Measurements from ENCODE around the gene ALDH3B1. TPM values are rescaled to one million over a fixed set of nuclear protein-coding genes. Genes with fewer than 3 reads are reported as not detected.

Gene ALDH3B1
- total and polyA plus RNA-seq, 3 donors from 2014 or later, result 4.4 to 8.1 (median 5.3) TPM

- no peak for DNase-seq
- H3K36me3 ChIP-seq (ENCODE audit: low read depth, missing control alignments), result no peaks in the 10 kb centered on the region
- peaks cover 23% of the 10 kb centered on the region for H3K4me1 ChIP-seq
- no peaks in the 10 kb centered on the region for H3K27me3 ChIP-seq
- no peak overlapping the region for H3K27ac ChIP-seq
- no peaks in the 10 kb centered on the region for H3K9me3 ChIP-seq
- intact Hi-C loops (cut with DNase I; ENCODE audit: low total_unique reads), result no loop called here
- H3K4me3 ChIP-seq, result no peak overlapping the region
- TF ChIP-seq CTCF (IDR thresholded peaks at IDR 0.05), result no peak
- TF ChIP-seq POLR2A (IDR thresholded peaks at IDR 0.05), result no peak
- 91 to 92% methylated on average over 11 to 29 of the region's 29 CpGs for WGBS, 2 donors
These were observed 23.0 kb downstream of the ALDH3B1 start for GRCh38 chr11:68032997-68033707.

- WGBS, 2 donors, result 75 to 78% methylated on average over 7 to 12 of the region's 12 CpGs
- DNase-seq, result peak; percentile 45
- no peaks in the 10 kb centered on the region for H3K27me3 ChIP-seq
- no peaks in the 10 kb centered on the region for H3K36me3 ChIP-seq (ENCODE audit: low read depth, missing control alignments)
- no peaks in the 10 kb centered on the region for H3K9me3 ChIP-seq
- TF ChIP-seq CTCF (IDR thresholded peaks at IDR 0.05), result no peak
- no peak for TF ChIP-seq POLR2A (IDR thresholded peaks at IDR 0.05)
- no peak overlapping the region for H3K4me3 ChIP-seq
- H3K4me1 ChIP-seq, result peaks cover 26% of the 10 kb centered on the region
- H3K27ac ChIP-seq, result no peak overlapping the region
- intact Hi-C loops (cut with DNase I; ENCODE audit: low total_unique reads), result no loop called here
These were observed 23.6 kb downstream of the ALDH3B1 start for GRCh38 chr11:68033708-68034045.

- Histone ChIP-seq H3K4me1 (peaks cover 33% of the 10 kb centered on the region), H3K9me3 (no peaks in the 10 kb centered on the region), H3K27me3 (no peaks in the 10 kb centered on the region), H3K27ac (no peak overlapping the region), H3K4me3 (no peak overlapping the region), H3K36me3 (ENCODE audit: low read depth, missing control alignments) (no peaks in the 10 kb centered on the region)
- 86 to 90% methylated on average over 11 to 13 of the region's 13 CpGs for WGBS, 2 donors
- no peak for DNase-seq
- no peak for TF ChIP-seq CTCF (IDR thresholded peaks at IDR 0.05)
- TF ChIP-seq POLR2A (IDR thresholded peaks at IDR 0.05), result no peak
- intact Hi-C loops (cut with DNase I; ENCODE audit: low total_unique reads), result no loop called here
These were observed 25.2 kb downstream of the ALDH3B1 start for GRCh38 chr11:68035266-68035876.

- WGBS, 2 donors, result 85 to 90% methylated on average over 2 to 27 of the region's 27 CpGs
- Histone ChIP-seq H3K27ac (peak overlapping the region in 1 of 2 donors; percentile 67), H3K9me3 (no peaks in the 10 kb centered on the region), H3K4me3 (no peak overlapping the region), H3K4me1 (peaks cover 31% of the 10 kb centered on the region), H3K27me3 (no peaks in the 10 kb centered on the region), H3K36me3 (ENCODE audit: low read depth, missing control alignments) (no peaks in the 10 kb centered on the region)
- no peak for DNase-seq
- intact Hi-C loops (cut with DNase I; ENCODE audit: low total_unique reads), result no loop called here
- TF ChIP-seq POLR2A (IDR thresholded peaks at IDR 0.05) (no peak), CTCF (IDR thresholded peaks at IDR 0.05) (no peak)
These were observed 26.1 kb downstream of the ALDH3B1 start for GRCh38 chr11:68036141-68036716.

Data from testis (tissue), 3 donors.